Measurements from ENCODE around the gene FOXA2.
"Not testable (repeated sequence)": the region's sequence is repeated elsewhere in the genome, so short reads cannot be mapped to it uniquely, and the experiment has no call there.

- not testable (repeated sequence) for TF ChIP-seq CTCF (IDR thresholded peaks at IDR 0.05; ENCODE audit: low read length); EZH2 (IDR thresholded peaks at IDR 0.05; ENCODE audit: borderline replicate concordance, low read length)
These were observed 14.9 kb upstream of the FOXA2 start for GRCh38 chr20:22599258-22599657.
